ENCODE measurements around the gene C5.

DNA sequence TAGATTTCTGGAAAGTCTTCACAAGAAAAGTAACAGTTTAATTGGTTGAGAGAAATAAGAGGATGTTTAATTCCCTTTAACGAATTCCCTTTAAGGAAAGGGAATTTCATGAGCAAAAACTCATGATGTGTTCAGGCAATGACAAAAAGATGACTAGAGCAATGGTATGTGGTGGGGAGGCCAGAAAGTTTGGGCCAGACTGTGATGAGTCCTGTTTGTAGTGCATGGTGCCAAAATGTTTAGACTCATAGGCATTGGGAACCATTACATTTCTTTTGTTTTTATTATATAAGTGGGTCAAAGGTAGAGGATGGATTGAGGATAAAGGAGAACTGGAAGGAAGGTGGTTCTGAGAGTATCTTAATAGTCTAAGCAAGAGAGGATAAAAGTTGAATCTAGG is 35.6 kb upstream of the C5 start:
- TF ChIP-seq, protein P1, sequence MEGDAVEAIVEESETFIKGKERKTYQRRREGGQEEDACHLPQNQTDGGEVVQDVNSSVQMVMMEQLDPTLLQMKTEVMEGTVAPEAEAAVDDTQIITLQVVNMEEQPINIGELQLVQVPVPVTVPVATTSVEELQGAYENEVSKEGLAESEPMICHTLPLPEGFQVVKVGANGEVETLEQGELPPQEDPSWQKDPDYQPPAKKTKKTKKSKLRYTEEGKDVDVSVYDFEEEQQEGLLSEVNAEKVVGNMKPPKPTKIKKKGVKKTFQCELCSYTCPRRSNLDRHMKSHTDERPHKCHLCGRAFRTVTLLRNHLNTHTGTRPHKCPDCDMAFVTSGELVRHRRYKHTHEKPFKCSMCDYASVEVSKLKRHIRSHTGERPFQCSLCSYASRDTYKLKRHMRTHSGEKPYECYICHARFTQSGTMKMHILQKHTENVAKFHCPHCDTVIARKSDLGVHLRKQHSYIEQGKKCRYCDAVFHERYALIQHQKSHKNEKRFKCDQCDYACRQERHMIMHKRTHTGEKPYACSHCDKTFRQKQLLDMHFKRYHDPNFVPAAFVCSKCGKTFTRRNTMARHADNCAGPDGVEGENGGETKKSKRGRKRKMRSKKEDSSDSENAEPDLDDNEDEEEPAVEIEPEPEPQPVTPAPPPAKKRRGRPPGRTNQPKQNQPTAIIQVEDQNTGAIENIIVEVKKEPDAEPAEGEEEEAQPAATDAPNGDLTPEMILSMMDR (IDR thresholded peaks at IDR 0.05) = no peak
- no peak for TF ChIP-seq POLR2A (IDR thresholded peaks at IDR 0.05)

All from adrenal gland (tissue), 5 donors.